SH-SY5Y (cell line): ENCODE measurements around the gene PLEKHA7.

Experiments used
- GATA2 ChIP-seq: IDR thresholded peaks from 2 replicates; pipeline ENCODE4 v1.6.1; 2011; ENCODE audit warnings: mild to moderate bottlenecking, low read depth, low read length
- GATA3 ChIP-seq: IDR thresholded peaks from 2 replicates; pipeline ENCODE4 v1.6.1; 2011; ENCODE audit warnings: low read depth, mild to moderate bottlenecking, low read length, moderate library complexity

Gene PLEKHA7

DNA sequence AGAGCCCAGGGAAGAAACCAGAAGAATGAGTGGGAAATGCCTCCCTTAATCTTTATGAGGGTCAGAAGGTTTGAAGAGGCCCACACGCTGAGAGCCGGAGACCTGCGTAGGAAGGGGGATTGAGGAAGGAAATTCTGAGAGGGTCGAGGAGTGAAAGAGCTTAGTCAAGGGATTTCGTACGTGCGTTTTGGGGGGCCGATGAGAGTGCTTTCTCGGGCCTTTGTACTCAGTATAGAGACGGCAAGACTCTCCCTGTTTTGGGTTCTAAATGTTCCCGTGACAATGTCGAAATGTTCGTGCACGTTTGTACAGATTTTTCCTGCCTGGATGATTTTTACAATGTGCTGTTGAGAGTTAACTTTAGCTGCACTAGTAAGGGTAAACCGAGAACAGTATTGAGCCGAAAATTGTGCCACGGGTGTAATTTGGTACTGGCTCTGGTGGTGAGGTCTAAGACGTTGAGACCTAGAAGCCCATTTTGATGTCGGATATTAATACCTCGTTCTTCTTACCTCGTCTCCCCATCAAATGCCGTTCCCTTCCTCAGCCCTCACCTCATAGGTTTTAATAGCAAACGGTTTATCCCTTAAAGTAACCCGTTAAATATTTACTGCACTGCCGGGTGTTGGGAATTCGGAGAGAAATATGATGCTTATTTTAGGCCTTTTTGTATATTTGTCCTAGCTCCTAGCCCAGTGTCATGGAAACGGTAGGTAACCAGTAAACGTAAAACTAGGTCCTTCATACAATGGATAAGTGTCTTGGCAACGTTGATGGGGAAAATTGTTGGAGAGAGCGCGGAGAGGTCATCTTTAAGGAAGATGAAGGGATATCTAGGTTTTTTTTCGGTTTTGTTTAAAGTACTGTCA is 275.0 kb downstream of the PLEKHA7 start:
- no peak for TF ChIP-seq GATA2
- no peak for TF ChIP-seq GATA3

DNA sequence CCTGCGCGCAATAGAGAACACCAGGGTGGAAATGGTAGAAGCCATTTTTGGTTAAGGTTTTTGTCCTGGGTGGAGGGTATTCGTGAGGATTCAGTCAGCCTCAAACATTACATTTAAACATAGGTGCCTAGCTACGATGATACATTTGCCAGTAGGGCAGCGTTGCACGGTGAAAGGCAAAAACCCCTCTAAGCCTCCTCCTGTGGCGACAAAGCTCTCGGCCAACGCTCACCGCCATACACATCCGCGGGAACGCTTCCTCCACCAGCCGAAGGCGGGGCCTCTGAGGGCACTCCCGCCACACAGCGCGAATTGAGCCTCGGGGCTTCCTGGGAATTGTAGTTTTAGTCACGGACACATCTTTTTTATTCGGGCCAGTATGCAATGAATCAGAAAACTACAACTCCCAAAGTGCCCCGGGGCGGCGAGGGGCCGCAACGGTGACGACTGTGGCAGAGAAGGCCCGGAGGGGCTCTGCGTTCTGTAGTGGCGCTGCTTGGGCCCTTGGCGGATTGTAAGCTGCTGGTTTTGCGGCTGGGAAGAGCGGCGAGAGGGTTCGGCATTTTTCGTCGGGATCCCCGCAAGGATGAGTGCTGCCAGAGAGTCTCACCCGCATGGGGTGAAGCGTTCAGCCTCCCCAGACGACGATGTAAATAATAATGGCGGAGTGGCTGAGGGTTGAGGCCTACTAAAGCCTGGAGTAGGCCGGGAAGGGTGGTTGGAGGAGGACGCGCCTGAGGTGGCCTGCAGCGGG is 275.8 kb downstream of the PLEKHA7 start, which contains the start of gene C11orf58:
Gene C11orf58, plus strand, starts transcription at position 455 of the 754 bp plus-strand sequence. Its CDS starts 132 bp downstream, at position 587.
- no peak for TF ChIP-seq GATA3
- no peak for TF ChIP-seq GATA2

DNA sequence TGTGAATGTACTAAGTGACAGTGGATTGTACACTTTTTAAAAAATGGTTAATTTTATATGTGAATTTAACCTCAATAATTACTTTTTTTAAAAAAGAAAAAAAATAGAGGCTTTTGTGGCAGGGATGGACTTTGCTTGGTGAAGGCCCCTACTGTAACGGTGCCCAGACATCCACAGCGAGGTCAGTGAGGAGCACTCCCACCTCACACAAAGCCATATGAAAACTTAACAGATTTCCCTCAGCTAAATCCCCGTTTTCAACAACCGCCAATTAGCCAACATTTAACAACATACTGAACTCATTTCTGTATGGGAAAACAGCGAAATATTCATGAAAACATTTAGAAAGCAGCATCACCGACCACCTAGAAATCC is 276.4 kb downstream of the PLEKHA7 start:
- no peak for TF ChIP-seq GATA2
- TF ChIP-seq GATA3 = no peak
